Measurements from ENCODE around the gene COL19A1.

- TF ChIP-seq, protein P1, sequence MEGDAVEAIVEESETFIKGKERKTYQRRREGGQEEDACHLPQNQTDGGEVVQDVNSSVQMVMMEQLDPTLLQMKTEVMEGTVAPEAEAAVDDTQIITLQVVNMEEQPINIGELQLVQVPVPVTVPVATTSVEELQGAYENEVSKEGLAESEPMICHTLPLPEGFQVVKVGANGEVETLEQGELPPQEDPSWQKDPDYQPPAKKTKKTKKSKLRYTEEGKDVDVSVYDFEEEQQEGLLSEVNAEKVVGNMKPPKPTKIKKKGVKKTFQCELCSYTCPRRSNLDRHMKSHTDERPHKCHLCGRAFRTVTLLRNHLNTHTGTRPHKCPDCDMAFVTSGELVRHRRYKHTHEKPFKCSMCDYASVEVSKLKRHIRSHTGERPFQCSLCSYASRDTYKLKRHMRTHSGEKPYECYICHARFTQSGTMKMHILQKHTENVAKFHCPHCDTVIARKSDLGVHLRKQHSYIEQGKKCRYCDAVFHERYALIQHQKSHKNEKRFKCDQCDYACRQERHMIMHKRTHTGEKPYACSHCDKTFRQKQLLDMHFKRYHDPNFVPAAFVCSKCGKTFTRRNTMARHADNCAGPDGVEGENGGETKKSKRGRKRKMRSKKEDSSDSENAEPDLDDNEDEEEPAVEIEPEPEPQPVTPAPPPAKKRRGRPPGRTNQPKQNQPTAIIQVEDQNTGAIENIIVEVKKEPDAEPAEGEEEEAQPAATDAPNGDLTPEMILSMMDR (IDR thresholded peaks at IDR 0.05; ENCODE audit: low read depth, low read length), result no peak
- TF ChIP-seq POLR2A (IDR thresholded peaks at IDR 0.05; ENCODE audit: extremely low read depth, insufficient read length) (no peak), MYC (IDR thresholded peaks at IDR 0.05; ENCODE audit: low read depth, low read length) (no peak)
- TF ChIP-seq, protein P2, sequence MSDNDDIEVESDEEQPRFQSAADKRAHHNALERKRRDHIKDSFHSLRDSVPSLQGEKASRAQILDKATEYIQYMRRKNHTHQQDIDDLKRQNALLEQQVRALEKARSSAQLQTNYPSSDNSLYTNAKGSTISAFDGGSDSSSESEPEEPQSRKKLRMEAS (IDR thresholded peaks at IDR 0.05; ENCODE audit: low read depth, low read length), result no peak
Measured at GRCh38 chr6:69865126-69865525, 1.2 kb upstream of the COL19A1 start.
